ENCODE measurements around the gene DSC1.

- TF ChIP-seq, protein P1, sequence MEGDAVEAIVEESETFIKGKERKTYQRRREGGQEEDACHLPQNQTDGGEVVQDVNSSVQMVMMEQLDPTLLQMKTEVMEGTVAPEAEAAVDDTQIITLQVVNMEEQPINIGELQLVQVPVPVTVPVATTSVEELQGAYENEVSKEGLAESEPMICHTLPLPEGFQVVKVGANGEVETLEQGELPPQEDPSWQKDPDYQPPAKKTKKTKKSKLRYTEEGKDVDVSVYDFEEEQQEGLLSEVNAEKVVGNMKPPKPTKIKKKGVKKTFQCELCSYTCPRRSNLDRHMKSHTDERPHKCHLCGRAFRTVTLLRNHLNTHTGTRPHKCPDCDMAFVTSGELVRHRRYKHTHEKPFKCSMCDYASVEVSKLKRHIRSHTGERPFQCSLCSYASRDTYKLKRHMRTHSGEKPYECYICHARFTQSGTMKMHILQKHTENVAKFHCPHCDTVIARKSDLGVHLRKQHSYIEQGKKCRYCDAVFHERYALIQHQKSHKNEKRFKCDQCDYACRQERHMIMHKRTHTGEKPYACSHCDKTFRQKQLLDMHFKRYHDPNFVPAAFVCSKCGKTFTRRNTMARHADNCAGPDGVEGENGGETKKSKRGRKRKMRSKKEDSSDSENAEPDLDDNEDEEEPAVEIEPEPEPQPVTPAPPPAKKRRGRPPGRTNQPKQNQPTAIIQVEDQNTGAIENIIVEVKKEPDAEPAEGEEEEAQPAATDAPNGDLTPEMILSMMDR (IDR thresholded peaks at IDR 0.05): no peak
- no peak for TF ChIP-seq POLR2AphosphoS5 (IDR thresholded peaks at IDR 0.05)
These were observed 59.7 kb downstream of the DSC1 start for GRCh38 chr18:31102941-31103340.

Data from prostate gland (tissue), 2 donors.